Peyer's patch (tissue), 4 donors: ENCODE results near the gene IRF2BP2.

Source experiments
- CTCF ChIP-seq, 6 experiments: fragments of 450-650 bp in 4 of 6; fragments of 200-600 bp in 2 of 6; sonication (generic) in 1 of 6; IDR thresholded peaks; one replicate each; pipeline ENCODE4 v1.5.1; 2017 to 2019; ENCODE audit warnings: antibody characterized with exemption in 6 of 6, mild to moderate bottlenecking in 3 of 6, moderate library complexity in 1 of 6
- POLR2A ChIP-seq, 2 donors: fragments of 450-650 bp; IDR thresholded peaks; one replicate each; pipeline ENCODE4 v1.5.1; 2017; ENCODE audit warnings: antibody characterized with exemption in 2 of 2, mild to moderate bottlenecking in 2 of 2, moderate library complexity in 2 of 2

GRCh38 chr1:234627009-234627950 lies 17.3 kb upstream of the IRF2BP2 start:
- TF ChIP-seq CTCF (IDR thresholded peaks at IDR 0.05) (no peak), POLR2A (IDR thresholded peaks at IDR 0.05) (no peak)
